Renal cortical epithelial cell (primary cell): ENCODE measurements around the gene ZDHHC11B. TPM values are rescaled to one million over a fixed set of nuclear protein-coding genes. Genes with fewer than 3 reads are reported as not detected.
"Not testable (repeated sequence)": the region's sequence is repeated elsewhere in the genome, so short reads cannot be mapped to it uniquely, and the experiment has no call there.

Experiments used
- DNase-seq: peaks from one replicate; pipeline ENCODE4 v3.0.0-alpha.2; 2011; ENCODE audit warnings: low read depth
- total RNA-seq: library from RNA; depleted of rRNA; stranded (reverse); fragments of >200 nt; gene quantifications from 2 replicates; pipeline ENCODE4 v1.2.3, GENCODE V29; 2014

ZDHHC11B gene
- total RNA-seq, 1 donor from 2014 or later = not detected

DNA sequence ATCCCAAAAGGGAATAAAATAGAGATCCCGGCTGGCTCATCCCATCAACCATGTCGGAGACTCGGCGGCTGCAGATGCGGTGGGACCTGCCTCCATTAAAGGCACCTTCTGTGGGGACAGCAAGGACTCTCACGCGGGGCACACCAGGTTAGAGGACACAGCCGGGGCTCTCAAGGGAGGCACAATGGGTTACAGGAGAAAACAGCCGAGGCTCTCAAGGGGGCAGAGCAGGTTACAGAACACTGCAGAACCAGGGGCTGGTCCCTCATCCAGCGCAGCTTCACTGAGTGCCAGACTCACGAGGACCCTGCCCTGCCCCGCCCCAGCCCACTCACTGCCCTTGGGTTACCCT lies 98.4 kb downstream of the ZDHHC11B start:
- not testable (repeated sequence) for DNase-seq

DNA sequence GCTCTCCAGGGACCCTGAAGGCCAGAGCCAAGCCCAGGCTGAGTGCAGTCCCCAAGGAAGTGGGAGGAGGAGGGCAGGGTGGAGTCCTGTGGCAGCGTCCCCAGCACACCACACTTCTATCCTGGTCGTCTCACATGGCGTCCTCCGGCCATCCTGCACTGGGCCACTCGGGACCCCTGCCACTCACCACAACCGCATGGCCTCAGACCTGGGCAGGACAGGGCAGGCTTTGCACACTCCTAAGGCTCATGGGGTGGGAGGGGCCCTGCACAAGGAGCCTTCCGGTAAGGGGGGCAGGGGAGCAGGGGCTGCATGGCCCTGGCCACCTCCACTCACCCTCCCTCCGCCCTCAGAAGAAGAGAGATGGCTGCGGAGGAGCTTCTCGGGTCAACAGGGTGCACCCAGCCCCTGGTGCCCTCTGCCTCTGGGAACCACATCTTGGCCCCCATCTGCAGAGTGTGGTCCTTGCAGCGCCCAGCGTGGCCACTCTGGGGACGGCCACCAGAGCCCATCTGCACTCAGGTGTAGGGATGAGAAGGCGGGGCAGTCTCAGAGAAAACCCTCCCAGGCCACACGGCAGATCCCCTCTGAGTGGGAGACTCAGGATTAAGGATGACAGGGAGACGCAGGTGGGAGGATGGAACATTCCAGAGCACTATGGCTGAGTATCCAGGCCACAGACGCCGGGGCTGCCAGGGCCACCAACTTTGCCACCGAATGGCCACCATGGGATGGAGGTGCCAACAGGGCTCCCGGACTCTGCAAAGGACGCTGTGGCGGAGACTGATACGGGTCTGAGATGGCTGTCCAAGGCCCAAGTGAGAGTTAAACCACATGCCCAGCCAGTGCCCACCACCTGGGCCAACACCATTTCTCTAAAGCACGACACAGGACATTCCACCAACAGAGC lies 99.0 kb downstream of the ZDHHC11B start:
- no peak for DNase-seq

DNA sequence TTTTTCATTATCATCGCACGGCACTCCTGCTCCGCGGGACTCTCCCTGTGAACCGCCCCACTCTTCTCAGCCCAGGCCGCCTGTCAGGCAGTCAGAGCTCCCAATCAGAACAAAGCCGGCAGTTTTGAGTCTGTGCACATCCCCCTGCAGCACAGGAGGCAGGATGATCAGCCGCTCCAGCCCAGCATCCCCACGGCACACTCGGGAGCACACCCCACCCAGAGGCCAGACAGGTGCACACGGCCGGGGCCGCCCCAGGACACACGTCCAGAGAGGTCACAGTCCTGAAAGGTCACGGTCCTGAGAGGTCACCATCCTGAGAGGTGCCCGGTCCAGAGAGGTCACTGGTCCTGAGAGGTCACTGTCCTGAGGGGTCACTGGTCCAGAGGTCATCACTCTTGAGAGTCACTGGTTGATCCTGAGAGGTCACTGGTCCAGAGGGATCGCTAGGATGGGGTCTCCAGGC lies 99.7 kb downstream of the ZDHHC11B start:
- no peak for DNase-seq

DNA sequence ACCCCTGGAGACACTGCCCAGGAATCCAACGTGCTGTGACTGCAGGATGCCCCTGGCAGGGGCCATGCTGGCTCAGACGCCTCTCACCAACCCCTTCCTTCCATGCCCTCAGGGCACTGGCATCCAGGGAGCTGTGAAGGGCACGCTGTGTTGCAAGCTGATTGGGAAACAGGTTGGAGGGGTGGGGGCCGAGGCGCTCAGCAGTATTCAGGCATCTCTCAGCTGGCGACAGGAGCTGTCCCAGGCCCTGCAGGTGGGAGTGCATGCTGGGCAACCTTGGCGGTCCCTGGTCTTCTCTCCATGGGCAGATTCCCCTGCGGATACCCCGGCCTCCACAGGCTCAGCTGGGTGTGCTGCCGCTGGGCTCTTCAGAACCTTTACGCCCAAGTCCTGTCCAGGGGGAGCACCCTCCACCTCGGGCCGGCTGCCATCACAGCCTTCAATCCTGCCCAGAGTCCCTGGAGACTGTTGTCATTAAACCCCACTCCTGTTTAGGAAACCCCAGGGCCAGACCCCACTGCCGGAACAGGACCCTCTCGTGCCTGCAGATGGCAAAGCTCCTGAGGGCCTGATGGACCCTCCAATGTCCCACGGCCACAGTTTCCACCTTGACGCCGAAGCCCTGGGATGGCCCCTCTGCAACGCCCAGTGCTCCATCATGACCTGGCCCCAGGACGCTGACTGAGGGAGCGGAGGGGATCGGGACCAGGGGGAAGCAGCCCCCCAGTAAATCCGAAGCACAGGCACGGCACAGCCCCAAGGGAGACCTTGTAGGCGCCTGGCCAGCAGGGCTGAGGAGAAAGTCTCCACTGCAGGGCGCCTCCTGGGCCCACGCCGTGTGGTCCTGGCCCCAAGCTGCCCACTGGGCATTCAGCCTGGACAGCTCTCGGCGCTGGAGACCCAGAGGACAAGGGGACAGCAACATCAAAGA lies 100.7 kb downstream of the ZDHHC11B start:
- no peak for DNase-seq

DNA sequence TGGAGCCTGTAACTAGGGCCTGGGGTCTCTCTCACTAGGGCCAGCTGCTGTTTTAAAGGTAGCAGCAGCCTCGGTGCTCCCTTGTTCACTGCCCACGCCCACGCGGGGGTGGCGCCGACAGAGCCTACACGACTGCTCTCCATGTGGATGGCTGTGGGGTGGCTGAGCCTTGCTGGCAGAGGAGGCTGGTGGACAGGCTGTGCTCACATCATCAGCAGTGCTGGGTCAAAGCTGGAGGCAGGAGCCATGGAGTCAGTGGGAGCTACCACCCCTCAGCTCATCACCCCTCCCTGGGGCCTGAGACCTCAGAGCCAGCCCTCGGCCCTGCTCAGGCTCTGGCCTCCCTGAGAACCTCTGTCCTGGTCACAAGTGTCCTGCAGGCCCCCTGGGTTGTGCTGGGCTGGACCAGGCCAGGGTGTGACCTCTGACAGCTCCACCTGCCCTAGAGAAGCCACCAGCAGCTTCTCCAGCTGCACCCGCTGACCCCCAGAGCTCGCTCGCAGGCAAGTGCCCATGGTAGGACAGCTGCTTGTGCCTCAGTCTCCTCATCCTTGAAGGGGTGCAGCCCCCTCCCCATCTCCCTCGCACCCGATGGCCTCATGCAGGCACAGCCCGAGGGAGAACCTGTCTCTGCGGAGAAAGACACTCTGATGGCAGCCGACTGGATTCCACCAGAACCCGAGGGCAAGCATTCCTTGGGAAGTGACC lies 101.7 kb downstream of the ZDHHC11B start:
- DNase-seq = not testable (repeated sequence)

DNA sequence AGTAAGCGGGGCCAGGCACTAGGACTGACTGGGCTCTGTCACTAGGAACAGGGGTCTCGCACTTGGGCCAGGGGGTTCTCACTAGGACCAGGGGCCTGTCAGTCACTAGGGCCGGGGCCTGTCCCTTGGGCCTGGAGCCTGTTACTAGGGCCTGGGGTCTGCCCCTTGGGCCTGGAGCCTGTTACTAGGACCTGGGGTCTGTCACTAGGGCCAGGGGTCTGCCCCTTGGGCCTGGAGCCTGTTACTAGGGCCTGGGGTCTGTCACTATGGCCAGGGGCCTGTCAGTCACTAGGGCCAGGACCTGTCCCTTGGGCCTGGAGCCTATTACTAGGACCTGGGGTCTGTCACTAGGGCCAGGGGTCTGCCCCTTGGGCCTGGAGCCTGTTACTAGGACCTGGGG lies 102.3 kb downstream of the ZDHHC11B start:
- not testable (repeated sequence) for DNase-seq

DNA sequence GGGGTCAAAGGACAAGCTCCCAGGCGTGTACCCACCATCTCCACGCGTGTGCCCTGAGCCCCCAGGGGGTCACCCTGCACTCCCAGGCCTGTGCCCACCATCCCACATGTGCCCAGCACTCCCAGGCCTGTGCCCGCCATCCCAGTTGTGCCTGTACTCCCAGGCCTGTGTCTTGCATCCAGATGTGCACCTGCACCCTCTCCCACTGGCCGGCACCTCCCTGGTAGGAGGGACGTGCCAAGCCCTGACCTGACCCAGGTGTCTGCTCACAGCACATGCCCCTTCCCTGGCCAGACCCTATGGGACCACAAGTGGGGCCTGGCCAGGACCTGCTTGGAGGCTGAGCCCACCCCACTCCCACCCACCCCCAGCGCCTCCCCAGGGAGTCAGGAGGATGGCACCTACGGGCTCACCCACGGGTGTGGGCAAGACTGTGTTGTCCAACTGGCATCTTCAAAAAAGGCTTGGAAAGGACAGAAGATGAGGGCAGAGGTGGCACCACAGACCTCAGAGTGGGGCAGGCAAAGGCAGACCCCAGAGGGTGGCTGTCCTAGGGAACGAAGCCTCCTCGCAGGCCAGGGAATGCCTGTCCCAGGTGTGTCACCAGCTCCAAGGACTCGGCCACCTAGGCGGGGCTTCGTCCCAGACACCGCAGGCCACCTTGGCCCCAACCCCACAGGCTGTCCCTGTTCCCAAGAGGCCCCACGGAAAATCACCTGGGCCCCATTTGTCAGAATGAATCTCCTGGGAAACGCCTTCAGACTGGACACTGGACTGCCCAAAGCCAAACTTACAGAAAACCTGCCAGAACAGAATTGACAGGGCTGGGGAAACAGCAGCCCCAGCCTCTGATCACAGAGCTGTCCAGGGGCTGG lies 103.0 kb downstream of the ZDHHC11B start:
- DNase-seq = not testable (repeated sequence)

DNA sequence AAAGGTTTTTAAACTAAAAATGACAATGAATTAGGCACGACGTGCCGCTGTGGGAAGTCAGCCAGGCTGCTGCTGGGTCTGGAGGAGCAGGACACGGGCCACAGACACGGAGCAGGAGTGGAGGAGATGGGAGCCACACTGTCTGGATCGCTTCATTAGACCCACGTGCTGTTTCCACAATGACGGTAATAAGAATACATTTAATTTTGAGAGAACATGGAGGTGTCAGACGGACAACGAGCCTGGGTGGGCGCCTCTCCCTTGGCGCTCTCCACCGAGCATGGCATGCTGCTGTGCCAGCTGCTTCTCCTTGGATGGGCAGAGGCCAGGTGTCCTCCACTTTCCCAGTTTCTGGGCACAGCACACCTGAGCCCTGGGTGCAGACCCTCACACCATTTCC lies 103.7 kb downstream of the ZDHHC11B start:
- DNase-seq = not testable (repeated sequence)

DNA sequence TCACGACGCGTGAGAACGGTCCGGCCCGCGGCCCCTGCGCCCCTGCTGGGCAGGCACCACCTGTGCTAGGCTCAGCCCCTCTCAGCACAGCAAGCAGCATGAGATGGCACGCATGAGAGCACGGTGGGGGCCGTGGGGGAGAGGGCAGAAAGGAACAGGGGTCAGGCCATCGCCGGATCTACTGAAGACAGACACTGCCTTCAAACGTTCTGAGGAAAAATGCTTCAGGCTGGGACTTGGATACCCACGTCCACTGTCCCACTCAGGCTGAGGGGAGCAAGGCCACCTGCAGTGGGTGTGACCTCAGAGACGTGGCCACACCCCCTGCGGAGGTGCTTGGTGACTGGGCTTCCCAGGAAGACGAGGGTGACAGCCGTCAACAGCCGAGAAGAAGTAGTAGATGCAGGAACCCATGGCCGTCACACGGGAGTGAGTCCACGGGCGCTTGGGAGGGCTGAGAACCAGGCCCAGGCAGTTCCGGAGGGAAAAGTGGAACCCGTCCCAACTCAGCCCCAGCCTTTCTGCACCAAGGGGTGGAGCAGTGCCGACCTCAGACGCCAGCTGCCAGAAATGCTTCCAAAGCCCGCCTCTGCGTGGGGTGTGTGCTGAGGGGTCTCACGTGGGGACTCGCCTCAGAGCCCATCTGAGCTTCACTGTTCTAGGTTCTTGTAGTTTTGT lies 104.3 kb downstream of the ZDHHC11B start:
- not testable (repeated sequence) for DNase-seq

DNA sequence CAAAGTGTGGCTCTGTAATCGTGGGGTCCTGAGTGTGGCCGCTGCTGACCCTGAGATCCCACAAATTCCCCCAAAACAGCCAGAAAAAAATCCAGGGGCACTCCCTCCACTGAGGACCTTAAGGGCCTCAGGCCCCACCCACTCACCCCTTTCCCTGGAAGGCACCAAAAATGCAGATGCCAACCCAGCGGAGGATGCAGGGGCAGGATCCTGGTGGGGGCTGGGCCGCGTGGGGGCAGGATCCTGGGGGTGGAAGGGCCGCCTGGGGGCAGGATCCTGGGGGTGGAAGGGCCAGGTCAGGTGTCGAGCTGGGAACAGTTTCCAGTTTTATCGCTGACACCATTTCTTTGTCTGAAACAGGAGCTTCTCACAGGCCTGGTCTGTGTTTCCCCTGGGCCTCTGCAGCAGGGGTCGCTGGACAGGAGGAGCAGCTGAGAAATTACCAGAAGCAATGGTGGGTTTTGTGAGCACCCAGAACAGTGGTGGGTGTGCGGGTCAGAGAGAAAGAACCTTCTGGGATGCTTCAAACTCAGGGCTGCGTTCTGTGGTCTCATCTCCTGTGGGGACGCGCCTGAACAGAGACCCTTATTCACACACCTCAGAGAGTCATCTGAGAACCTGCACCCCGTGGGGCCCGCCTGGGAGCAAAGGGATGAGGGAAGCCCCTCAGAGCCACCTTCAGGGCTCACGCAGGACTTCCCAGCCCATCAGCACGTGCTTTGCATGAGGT lies 105.2 kb downstream of the ZDHHC11B start:
- not testable (repeated sequence) for DNase-seq

DNA sequence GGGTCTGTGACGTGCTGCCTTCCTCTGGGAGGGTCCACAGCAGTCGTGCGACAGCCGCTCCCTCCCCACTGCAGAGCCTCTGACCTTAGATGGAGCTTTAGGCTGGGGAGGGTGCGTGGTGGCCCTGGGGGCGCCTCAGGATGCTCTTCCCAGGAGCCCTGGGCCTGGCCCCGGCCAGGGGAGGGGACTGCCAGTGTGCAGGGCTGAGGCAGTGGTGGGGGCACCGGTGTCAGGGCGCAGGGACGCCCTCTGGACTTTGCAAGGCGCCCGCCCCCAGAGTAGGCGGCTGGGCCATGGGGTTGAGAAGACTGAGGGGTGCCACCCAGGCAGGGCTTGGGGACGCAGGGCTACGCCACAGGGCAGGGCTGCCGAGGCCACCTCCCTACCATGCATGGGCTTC lies 106.0 kb downstream of the ZDHHC11B start:
- not testable (repeated sequence) for DNase-seq

DNA sequence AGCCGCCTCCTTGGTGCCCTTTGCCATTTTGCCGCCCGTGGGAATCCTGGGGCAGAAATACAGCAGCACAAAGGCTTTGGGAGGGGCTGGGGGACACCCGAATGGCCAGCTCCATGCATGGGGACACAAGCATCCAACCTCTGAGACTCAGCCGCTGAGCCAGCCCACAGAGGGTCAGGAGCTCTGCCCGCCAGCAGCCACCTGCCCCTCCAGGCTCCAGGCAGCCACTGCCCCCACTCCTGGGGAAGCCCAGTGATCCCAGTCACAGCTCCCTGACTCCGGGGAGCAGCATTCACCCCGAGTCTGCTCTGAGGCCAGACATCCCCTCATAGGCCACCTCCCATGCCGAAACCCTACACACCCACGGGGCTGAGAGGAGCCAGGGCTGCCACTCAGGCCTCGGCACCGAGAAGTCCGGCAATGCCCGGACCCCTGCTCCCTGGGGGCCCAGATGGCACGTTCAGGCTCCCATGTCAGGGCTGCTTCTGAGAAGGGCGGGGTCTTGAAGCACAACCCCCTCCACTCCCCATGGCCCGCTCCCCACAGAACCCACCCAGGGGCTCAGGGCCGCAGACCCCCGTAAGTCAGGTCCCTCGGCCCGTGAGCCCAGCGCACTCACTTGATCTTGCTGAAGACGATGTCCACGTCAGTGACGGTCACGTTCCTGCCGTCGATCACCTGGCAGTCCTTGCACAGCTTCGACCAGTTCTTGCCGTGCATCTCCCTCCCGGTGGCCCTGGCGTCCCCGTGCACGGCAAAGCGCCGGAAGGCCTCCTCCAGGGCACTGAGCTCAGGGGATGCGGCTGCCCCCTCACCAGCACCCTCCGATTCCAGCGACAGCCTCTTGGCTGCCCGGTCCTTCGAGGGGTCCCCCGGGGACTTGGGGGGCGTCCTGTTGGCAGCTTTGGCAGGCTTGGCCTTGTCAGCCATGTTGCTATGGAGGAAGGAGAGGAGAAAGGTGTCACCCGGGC lies 107.1 kb downstream of the ZDHHC11B start:
- no peak for DNase-seq

DNA sequence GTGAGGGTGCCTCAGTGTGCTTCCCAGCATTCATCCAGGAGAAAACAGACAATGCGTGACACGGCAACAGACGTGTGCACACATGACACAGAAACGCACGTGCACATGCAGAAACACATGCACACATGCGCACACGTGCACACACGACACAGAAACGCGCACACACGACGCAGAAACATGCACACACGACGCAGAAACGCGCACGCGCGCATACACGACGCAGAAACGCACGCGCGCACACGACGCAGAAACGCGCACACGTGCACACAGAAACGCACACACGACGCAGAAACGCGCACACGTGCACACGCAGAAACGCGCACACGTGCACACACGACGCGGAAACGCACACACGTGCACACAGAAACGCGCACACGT lies 107.8 kb downstream of the ZDHHC11B start:
- no peak for DNase-seq

DNA sequence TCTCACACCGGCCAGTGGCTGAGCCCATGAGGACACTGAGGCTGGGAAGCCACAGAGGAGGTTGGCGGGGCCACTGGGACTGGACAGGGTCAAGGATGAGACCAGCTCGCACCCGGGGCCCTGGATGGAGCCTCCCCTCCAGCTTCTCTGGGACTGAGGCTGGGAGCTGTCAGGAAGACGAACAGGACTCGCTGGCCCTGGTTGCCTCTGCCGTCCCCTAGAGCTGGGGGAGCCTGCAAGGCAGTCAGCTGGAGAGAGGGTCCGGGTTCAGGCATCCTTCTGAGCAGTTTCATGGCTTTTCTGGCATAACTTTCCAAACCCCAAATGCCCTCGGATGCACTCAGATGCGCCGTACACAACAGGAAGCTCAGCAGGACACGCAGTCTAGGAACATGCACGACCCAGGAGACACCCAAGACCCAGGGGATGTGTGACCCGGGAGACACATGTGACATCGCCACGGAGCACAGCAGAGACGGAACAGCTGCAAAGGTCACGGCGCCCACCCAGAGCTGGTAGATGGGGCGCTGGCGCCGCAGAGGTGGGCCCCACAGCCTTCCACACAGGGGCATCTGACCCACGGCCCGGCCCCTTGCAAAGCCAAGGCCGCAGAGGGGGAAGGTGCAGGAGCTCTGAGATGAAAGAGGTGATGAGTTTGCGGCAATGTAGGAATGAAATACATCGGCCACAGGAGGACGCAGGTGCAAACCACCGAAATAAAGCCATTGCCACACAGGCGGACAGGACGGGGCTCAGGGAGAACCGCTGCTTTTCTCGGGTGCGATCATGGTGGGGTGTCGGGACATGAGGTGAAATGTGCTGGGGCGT lies 108.4 kb downstream of the ZDHHC11B start:
- no peak for DNase-seq

DNA sequence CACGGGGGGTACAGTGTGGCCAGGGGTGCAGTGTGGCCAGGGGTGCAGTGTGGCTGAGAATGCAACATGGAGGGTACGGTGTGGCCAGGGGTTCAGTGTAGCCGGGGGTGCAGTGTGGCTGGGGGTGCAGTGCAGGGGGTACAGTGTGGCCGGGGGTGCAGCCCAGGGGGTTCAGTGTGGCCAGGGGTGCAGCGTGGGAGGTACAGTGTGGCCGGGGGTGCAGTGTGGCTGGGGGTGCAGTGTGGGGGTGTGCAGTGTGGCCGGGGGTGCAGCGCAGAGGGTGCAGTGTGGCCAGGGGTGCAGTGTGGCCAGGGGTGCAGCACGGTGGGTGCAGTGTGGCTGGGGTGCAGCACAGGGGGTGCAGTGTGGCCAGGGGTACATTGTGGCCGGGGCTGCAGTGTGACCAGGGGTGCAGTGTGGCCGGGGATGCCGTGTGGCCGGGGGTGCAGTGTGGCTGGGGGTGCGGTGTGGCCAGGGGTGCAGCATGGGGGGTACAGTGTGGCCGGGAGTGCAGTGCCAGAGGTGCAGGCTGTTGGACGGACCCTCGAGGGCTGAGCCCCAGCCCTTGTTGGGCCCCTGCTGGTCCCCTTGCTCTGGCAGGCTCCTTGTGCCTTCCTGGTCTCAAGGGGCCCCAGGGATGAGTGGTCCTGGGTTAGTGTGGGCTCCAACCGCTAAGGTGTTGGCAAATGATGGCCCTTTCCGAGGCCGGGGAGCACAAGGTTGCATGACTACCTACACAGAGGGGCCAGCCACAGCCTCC lies 109.2 kb downstream of the ZDHHC11B start:
- DNase-seq = no peak

DNA sequence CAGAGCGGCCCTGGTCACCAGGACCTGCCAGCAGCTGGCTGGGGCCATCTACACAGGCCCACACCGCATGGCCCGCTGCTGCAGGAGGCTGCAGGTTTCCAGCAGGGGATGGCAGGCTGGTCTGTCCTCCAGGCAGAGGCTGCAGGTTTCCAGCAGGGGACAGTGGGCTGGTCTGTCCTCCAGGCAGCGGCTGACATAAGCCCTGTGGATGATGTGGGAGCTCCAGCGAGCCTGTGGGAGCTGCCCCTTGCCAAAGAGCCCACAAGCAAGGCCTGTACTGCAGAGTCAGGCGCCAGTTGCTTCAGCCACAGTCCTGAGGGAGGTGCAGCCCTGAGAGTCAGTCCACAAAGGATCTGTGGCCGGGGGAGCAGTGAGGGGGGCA lies 109.9 kb downstream of the ZDHHC11B start:
- no peak for DNase-seq
